Small intestine (tissue), 7 donors: ENCODE measurements around the gene TMEM45A. TPM values are rescaled to one million over a fixed set of nuclear protein-coding genes. Genes with fewer than 3 reads are reported as not detected.

ENCODE experiments used
- DNase-seq, 2 donors: peaks; one replicate each; pipeline versions ENCODE4 v3.0.0 to v3.0.0-alpha.2; 2013
- FAIRE-seq: peaks from 2 replicates; lab custom pipeline; 2012; peaks lifted over from hg19 to GRCh38; lab: Jason Lieb, UNC
- H3K27ac ChIP-seq, 3 donors: one replicate each; pipeline ENCODE4 v1.5.1; 2013; ENCODE audit warnings: low read length in 2 of 3, mild to moderate bottlenecking in 2 of 3, control low read depth in 1 of 3, inconsistent platforms in 1 of 3, low read depth in 1 of 3, moderate library complexity in 1 of 3
- H3K27me3 ChIP-seq, 3 donors: one replicate each; pipeline ENCODE4 v1.6.1; 2013; ENCODE audit warnings: low read length in 3 of 3, inconsistent platforms in 1 of 3; ENCODE audit not compliant: control insufficient read depth in 3 of 3, insufficient read depth in 3 of 3
- H3K36me3 ChIP-seq, 3 donors: one replicate each; pipeline ENCODE4 v1.6.1; 2013; ENCODE audit warnings: low read length in 3 of 3, inconsistent platforms in 1 of 3, low read depth in 1 of 3, mild to moderate bottlenecking in 1 of 3, moderate library complexity in 1 of 3; ENCODE audit not compliant: control insufficient read depth in 3 of 3, insufficient read depth in 2 of 3
- H3K4me1 ChIP-seq, 3 donors: one replicate each; pipeline ENCODE4 v1.6.1; 2013; ENCODE audit warnings: low read length in 2 of 3, inconsistent platforms in 1 of 3, low read depth in 1 of 3, mild to moderate bottlenecking in 1 of 3, moderate library complexity in 1 of 3; ENCODE audit not compliant: control insufficient read depth in 3 of 3, insufficient read depth in 2 of 3
- H3K4me3 ChIP-seq, 3 donors: one replicate each; pipeline ENCODE4 v1.5.1; 2013; ENCODE audit warnings: low read length in 3 of 3, control low read depth in 1 of 3, inconsistent platforms in 1 of 3, low read depth in 1 of 3, mild to moderate bottlenecking in 1 of 3, moderate library complexity in 1 of 3
- H3K9me3 ChIP-seq, 2 donors: one replicate each; pipeline ENCODE4 v1.6.1; 2013; ENCODE audit warnings: low read depth in 1 of 2, low read length in 1 of 2; ENCODE audit not compliant: control insufficient read depth in 2 of 2, insufficient read depth in 1 of 2
- WGBS, 3 donors: extraction: QIAGEN DNeasy Blood & Tissue Kit; methylation state at CpG; one replicate each; pipeline ENCODE4 v1.1.7; 2013; 5-methylcytosine and 5-hydroxymethylcytosine counted together
- polyA plus RNA-seq, 4 donors: library from polyadenylated mRNA; stranded (reverse) in 3 of 4; unstranded in 1 of 4; fragments of 200-250 nt in 3 of 4; fragments of 120-200 nt in 1 of 4; gene quantifications; one replicate each; pipeline versions ENCODE4 v1.2.1 to v1.2.3, GENCODE V29; 2013
- donor health status: healthy with polysubstance abuse.
- donor health status: control.
- donor health status: control.
- donor health status: Bipolar disorder and iron deficiency.
- donor health status: healthy.

TMEM45A gene
- polyA plus RNA-seq, 4 donors = 5.1 to 7.5 (median 6.9) TPM; not detected in 1

DNA sequence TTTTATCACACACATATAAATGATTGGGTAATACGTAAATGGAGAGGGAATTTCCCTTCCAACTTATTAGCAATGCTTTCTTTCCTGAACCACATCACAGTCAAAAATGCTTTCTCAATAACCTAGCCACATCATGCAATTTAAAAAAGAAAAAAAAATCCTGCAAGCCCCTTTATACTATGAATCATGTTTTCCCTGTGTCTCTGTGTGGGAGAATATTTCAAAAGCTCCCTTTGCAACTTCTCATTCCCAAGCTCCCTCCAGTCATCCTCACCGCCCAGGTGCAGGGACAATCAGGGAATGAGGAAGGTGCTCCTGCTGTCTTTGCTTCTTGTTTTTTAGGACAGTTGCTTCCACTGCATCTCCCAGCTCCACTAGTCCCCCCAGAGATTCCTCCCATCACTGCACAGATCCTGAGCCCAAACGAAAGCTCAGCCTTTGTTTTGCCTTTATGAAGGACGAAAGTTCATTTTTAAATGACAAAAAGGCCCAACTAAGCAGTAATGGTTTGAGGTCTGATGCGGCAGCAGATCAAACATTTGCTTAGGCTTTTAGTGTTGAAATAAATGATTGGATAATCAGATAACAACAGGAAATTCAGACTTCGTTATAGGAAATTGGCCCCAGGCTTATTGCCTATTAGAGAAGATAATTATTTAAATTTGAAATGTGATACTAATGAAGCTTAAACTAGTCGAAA is 69.2 kb downstream of the TMEM45A start:
- Histone ChIP-seq H3K36me3 (no peaks in the 10 kb centered on the region), H3K9me3 (no peaks in the 10 kb centered on the region), H3K4me1 (peaks cover 0 to 2% (median 0%) of the 10 kb centered on the region in 3 donors), H3K4me3 (no peak overlapping the region), H3K27me3 (no peaks in the 10 kb centered on the region), H3K27ac (no peak overlapping the region)
- WGBS, 3 donors = 73 to 79% (median 74%) methylated on average over 7 of the region's 7 CpGs
- FAIRE-seq (no peak), DNase-seq (no peak)

DNA sequence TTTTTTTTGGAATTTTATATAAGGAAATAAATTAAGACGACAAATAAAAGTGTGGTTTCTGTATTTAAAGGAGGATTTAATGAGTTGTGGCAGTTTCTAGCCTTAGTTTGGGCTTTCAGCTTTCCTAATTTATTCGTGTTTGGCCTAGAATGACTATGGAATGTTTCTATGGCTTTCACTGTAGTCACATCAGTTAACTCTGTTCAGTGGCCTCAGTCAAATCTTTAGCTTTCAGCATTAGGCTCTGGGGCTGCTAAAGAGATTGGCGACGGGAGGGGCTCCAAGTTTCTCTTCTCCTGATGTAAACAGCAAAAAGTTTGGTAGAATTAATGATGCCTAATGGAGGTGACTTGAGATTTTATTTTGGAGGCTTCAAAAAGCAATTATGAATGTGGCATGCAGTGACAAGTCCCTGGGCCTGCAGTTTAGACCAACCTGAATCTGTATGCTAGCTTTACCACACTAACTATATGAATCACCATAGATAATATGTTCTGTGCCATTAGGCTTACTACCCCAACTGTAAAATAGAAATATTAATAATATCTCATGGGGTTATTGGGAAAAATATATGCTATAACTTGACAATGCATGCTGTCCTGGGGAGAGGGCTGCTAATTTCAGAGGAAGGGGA is 69.9 kb downstream of the TMEM45A start:
- H3K27ac ChIP-seq = no peak overlapping the region
- FAIRE-seq = no peak
- WGBS, 3 donors = 83 to 86% (median 85%) methylated on average over 4 of the region's 4 CpGs

DNA sequence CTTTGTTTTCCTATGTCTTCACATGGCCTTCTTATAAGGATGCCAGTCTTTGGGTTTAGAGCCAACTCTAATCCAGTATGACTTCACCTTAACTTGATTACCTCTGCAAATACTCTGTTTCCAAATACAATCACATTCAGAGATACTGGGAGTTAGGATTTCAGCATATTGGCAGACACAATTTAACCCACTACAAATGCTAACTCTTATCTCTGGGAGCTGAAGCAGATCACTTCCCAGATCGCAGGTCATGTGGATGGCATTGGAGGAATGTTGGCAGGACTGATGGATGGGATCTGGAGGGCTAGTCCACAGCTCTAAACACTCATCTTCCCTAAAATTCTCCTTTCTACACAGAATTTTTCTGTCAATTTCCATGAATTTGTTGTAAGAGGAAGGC is 70.8 kb downstream of the TMEM45A start:
- H3K27ac ChIP-seq = no peak overlapping the region
- DNase-seq = no peak
- H3K4me1 ChIP-seq = no peaks in the 10 kb centered on the region
- no peaks in the 10 kb centered on the region for H3K36me3 ChIP-seq
- no peaks in the 10 kb centered on the region for H3K27me3 ChIP-seq
- no peaks in the 10 kb centered on the region for H3K9me3 ChIP-seq
- FAIRE-seq = no peak
- WGBS, 3 donors = 44 to 65% (median 56%) methylated on average over 1 of the region's 1 CpG
- no peak overlapping the region for H3K4me3 ChIP-seq

More for the DNA sequence above, 69.9 kb downstream of the TMEM45A start:
- H3K36me3 ChIP-seq = no peaks in the 10 kb centered on the region
- no peaks in the 10 kb centered on the region for H3K27me3 ChIP-seq
- H3K4me3 ChIP-seq = no peak overlapping the region
- no peaks in the 10 kb centered on the region for H3K9me3 ChIP-seq
- no peaks in the 10 kb centered on the region for H3K4me1 ChIP-seq
- no peak for DNase-seq

DNA sequence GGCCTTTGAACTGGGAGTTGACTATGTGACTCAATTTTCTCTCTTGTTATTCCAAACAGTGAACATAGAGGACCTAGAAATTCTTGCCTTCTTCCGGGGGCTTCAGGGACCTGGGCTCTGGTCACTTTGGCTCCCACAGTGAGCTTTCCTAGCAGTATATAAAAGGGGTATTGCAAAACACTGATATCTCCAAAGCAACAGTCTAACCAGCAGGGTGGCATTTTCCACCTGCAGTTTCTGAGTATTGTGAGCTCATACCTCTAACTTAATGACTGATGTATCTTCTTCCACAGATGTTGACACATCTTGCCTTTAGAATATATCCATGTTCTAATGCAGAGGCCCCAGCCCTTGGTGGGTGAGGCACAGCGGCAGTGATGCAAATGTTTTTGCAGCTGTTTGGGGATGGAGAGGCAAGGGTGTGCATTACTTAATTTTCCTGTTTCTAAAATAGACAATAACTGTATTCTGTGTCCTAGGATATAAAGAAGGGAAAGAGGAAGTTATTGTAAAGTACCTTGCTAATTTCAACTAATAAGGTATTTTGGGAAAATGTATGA is 71.3 kb downstream of the TMEM45A start:
- WGBS, 3 donors = 88 to 100% (median 96%) methylated on average over 2 of the region's 2 CpGs
- Histone ChIP-seq H3K4me1 (no peaks in the 10 kb centered on the region), H3K9me3 (no peaks in the 10 kb centered on the region), H3K36me3 (no peaks in the 10 kb centered on the region), H3K4me3 (no peak overlapping the region), H3K27me3 (no peaks in the 10 kb centered on the region), H3K27ac (no peak overlapping the region)
- DNase-seq (no peak), FAIRE-seq (no peak)

DNA sequence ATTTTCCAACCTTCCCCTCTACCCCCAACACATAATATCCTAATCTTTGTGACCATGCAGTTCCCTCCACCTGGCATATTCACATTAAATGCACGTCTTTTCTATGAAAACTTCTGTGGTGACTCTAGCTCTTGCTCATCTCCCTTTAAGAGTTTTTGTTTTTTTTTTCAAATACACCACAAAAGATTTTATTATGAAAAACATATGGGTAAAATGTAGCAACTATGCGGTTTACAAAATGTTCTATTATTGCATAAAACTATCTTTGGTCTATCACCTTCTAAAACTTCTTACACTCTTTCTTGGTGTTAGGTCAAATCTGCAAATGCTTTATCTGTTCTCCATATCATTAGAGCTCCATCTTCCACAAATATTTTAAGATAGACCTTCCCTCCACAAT is 78.4 kb downstream of the TMEM45A start:
- FAIRE-seq (no peak), DNase-seq (no peak)
- WGBS, 3 donors = 93 to 95% (median 93%) methylated on average over 2 of the region's 2 CpGs
- Histone ChIP-seq H3K4me3 (no peak overlapping the region), H3K36me3 (no peaks in the 10 kb centered on the region), H3K9me3 (no peaks in the 10 kb centered on the region), H3K27ac (no peak overlapping the region), H3K4me1 (no peaks in the 10 kb centered on the region), H3K27me3 (no peaks in the 10 kb centered on the region)

DNA sequence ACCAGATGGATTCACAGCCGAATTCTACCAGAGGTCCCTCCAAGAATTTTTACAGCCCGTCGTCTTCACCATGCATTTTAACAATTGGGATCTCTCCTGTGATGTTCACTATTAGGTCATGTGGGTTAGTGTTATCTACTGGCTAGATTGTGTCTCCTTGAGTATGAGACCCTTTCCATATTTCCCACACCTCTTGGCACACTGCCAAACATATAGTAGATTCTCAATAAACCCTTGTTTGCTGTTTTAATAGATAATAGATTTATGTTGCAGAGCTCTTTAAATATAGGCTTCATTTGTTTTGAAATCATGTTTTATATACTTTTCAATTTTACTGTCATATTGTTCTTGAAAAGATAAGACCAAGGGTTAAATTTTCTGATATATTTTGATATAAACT is 82.1 kb downstream of the TMEM45A start:
- no peak overlapping the region for H3K27ac ChIP-seq
- no peak overlapping the region for H3K4me3 ChIP-seq
- no peak for DNase-seq
- FAIRE-seq = no peak
- no peaks in the 10 kb centered on the region for H3K9me3 ChIP-seq
- H3K36me3 ChIP-seq = no peaks in the 10 kb centered on the region
- no peaks in the 10 kb centered on the region for H3K27me3 ChIP-seq
- WGBS, 3 donors = 90 to 96% (median 90%) methylated on average over 3 of the region's 3 CpGs
- H3K4me1 ChIP-seq = no peaks in the 10 kb centered on the region

DNA sequence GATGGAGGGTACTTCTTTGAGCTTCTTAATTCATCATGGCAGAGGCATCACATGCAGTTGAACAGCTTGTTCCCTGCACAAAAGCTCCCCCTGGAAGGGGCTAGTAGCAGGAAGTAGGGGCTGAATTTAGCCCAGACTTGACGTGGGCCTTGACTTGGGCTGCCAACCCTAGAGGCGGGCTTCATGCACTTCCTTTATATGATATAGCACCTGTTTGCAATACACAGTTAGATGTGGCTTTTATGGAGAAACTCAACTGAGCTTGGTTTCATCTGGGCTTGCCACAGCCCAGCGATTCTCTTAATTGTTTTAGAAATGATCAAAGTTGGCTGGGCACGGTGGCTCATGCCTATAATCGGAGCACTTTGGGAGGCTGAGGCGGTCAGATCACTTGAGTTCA is 83.3 kb downstream of the TMEM45A start:
- H3K36me3 ChIP-seq = no peaks in the 10 kb centered on the region
- H3K4me3 ChIP-seq = no peak overlapping the region
- H3K27ac ChIP-seq = no peak overlapping the region
- WGBS, 3 donors = 90 to 92% (median 91%) methylated on average over 6 of the region's 6 CpGs
- no peaks in the 10 kb centered on the region for H3K4me1 ChIP-seq
- no peaks in the 10 kb centered on the region for H3K9me3 ChIP-seq
- no peaks in the 10 kb centered on the region for H3K27me3 ChIP-seq
- DNase-seq = no peak
- no peak for FAIRE-seq

DNA sequence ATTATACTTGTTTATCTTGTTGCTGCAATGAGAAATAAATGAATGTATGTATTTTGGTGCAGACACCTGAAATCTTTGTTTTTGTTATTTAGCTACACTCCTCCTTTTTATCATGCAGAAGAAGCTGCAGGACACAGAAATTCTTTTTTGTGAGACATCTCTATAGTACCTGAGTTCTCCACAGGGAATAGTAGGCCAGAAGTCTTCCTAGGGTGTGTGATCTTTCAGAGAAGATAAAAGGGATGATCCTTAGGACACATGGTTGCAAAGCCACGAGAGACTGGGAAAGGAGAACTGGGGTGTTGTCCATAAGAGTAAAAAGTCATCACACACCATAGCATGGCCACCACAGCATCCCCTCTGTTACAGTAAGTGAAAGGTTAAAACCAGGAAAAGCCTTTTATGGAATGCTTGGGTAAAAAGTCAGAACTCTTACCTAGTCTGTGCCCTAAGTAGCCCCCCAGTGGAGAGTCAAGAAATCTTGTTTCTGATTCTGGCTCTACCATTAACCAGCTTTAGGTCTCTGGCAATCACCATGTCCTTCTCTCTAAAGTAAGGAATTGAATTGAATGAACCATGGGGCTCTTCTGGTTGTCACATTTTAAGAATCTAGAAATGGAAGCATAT is 85.1 kb downstream of the TMEM45A start:
- FAIRE-seq (no peak), DNase-seq (no peak)
- Histone ChIP-seq H3K36me3 (no peaks in the 10 kb centered on the region), H3K27ac (no peak overlapping the region), H3K4me3 (no peak overlapping the region), H3K9me3 (no peaks in the 10 kb centered on the region), H3K4me1 (no peaks in the 10 kb centered on the region), H3K27me3 (no peaks in the 10 kb centered on the region)
- 56 to 75% (median 67%) methylated on average over 1 of the region's 1 CpG for WGBS, 3 donors
